Suprapubic skin (tissue), 4 donors: Measurements from ENCODE around the gene FAM151B. TPM values are rescaled to one million over a fixed set of nuclear protein-coding genes. Genes with fewer than 3 reads are reported as not detected.

ENCODE experiments used
- DNase-seq, 2 donors: peaks; one replicate each; pipeline ENCODE4 v3.0.0-alpha.2; 2019; ENCODE audit warnings: low spot score in 2 of 2
- H3K27ac ChIP-seq: fragments of 200-600 bp; sonication (generic); one replicate; pipeline ENCODE4 v1.5.1; 2019
- H3K27me3 ChIP-seq: fragments of 200-600 bp; sonication (generic); one replicate; pipeline ENCODE4 v1.5.1; 2019
- H3K36me3 ChIP-seq: fragments of 200-600 bp; sonication (generic); one replicate; pipeline ENCODE4 v1.5.1; 2019
- H3K4me1 ChIP-seq: fragments of 200-600 bp; sonication (generic); one replicate; pipeline ENCODE4 v1.5.1; 2019
- H3K4me3 ChIP-seq: fragments of 200-600 bp; sonication (generic); one replicate; pipeline ENCODE4 v1.5.1; 2019; ENCODE audit warnings: mild to moderate bottlenecking
- H3K9me3 ChIP-seq: fragments of 200-600 bp; sonication (generic); one replicate; pipeline ENCODE4 v1.5.1; 2019
- EP300 ChIP-seq: sonication (generic); formaldehyde crosslinking; IDR thresholded peaks from one replicate; pipeline ENCODE4 v1.6.1; 2017; ENCODE audit warnings: antibody characterized with exemption
- POLR2A ChIP-seq, 2 donors: fragments of 450-650 bp; IDR thresholded peaks; one replicate each; pipeline ENCODE4 v1.6.1; 2017; ENCODE audit warnings: antibody characterized with exemption in 2 of 2, mild to moderate bottlenecking in 2 of 2, moderate library complexity in 2 of 2
- POLR2AphosphoS5 ChIP-seq, 3 donors: sonication (generic); formaldehyde crosslinking; IDR thresholded peaks; one replicate each; pipeline ENCODE4 v1.6.1; 2017; ENCODE audit warnings: antibody characterized with exemption in 3 of 3
- WGBS: methylation state at CpG from one replicate; pipeline ENCODE4 v1.1.5; 2018; 5-methylcytosine and 5-hydroxymethylcytosine counted together
- total RNA-seq, 4 donors: library from RNA; depleted of rRNA; stranded (reverse); fragments of >200 nt; gene quantifications; one replicate each; pipeline ENCODE4 v1.1.0, GENCODE V29; 2016
- TF ChIP-seq, protein P1 (sequence below), 2 donors: fragments of 200-600 bp in 1 of 2; fragments of 450-650 bp in 1 of 2; sonication (generic) in 1 of 2; IDR thresholded peaks; one replicate each; pipeline ENCODE4 v1.5.1; 2016 to 2019; ENCODE audit warnings: antibody characterized with exemption in 2 of 2, mild to moderate bottlenecking in 1 of 2, moderate library complexity in 1 of 2

FAM151B gene
- total RNA-seq, 4 donors from 2014 or later: 0.56 to 3.3 (median 2.0) TPM

DNA sequence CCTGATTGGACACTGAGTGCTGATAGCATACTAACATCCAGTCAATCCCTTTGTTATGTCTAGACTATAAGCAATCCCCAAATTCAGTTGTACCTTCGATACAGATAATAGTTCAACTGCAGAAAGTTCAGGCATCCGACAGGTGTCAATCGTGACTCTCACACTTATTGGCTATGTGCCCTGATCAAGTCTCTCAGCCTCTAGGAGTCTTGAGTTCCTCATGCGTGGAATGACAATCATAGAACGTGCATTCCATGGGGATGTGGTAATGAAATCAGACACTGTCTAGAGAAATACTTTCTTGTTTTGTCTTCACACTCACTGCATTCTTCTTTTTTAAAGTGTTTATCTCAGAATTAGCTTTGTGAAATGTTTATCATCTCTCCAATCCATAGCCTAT is 77.4 kb downstream of the FAM151B start:
- no peaks in the 10 kb centered on the region for H3K36me3 ChIP-seq
- no peak for DNase-seq
- no peak overlapping the region for H3K27ac ChIP-seq
- 77% methylated on average over 5 of the region's 5 CpGs for WGBS
- H3K27me3 ChIP-seq: peaks cover 44% of the 10 kb centered on the region
- H3K9me3 ChIP-seq: no peaks in the 10 kb centered on the region
- peaks cover 15% of the 10 kb centered on the region for H3K4me1 ChIP-seq
- TF ChIP-seq EP300: no peak
- TF ChIP-seq, protein P1, sequence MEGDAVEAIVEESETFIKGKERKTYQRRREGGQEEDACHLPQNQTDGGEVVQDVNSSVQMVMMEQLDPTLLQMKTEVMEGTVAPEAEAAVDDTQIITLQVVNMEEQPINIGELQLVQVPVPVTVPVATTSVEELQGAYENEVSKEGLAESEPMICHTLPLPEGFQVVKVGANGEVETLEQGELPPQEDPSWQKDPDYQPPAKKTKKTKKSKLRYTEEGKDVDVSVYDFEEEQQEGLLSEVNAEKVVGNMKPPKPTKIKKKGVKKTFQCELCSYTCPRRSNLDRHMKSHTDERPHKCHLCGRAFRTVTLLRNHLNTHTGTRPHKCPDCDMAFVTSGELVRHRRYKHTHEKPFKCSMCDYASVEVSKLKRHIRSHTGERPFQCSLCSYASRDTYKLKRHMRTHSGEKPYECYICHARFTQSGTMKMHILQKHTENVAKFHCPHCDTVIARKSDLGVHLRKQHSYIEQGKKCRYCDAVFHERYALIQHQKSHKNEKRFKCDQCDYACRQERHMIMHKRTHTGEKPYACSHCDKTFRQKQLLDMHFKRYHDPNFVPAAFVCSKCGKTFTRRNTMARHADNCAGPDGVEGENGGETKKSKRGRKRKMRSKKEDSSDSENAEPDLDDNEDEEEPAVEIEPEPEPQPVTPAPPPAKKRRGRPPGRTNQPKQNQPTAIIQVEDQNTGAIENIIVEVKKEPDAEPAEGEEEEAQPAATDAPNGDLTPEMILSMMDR (IDR thresholded peaks at IDR 0.05): no peak
- no peak overlapping the region for H3K4me3 ChIP-seq

DNA sequence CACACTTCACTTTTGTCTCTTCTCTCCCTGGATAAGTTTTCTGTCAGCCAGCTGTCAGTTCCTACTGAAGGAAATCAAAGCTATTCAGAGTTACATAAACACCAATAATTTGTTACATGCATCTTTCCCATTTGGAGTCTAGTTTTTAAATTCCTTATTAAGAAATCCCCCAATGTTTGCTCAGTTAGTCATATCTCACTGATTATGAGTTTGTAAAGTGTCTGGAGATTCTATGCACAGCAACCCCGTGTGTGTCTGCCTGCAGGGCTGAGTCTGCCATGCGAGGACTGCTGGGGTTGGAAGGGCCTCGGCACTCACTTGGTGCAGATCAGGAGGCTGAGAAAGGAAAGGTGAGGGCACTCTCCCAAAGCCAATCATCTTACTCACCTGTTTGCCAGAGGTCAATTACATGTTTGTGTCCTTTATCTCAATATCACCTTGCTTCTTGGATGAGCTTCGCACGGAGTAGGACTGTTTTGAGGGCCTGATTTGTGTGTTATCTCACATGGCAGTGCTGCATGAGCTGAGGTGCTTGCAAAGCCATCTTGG is 78.9 kb downstream of the FAM151B start:
- TF ChIP-seq POLR2A (IDR thresholded peaks at IDR 0.05) (no peak), EP300 (no peak), POLR2AphosphoS5 (IDR thresholded peaks at IDR 0.05) (no peak)
- TF ChIP-seq, protein P1 (IDR thresholded peaks at IDR 0.05): no peak
- WGBS: 74% methylated on average over 5 of the region's 5 CpGs
- H3K36me3 ChIP-seq: no peaks in the 10 kb centered on the region
- H3K9me3 ChIP-seq: no peaks in the 10 kb centered on the region
- peaks cover 59% of the 10 kb centered on the region for H3K27me3 ChIP-seq
- no peak overlapping the region for H3K27ac ChIP-seq
- peaks cover 19% of the 10 kb centered on the region for H3K4me1 ChIP-seq
- DNase-seq: no peak
- no peak overlapping the region for H3K4me3 ChIP-seq

DNA sequence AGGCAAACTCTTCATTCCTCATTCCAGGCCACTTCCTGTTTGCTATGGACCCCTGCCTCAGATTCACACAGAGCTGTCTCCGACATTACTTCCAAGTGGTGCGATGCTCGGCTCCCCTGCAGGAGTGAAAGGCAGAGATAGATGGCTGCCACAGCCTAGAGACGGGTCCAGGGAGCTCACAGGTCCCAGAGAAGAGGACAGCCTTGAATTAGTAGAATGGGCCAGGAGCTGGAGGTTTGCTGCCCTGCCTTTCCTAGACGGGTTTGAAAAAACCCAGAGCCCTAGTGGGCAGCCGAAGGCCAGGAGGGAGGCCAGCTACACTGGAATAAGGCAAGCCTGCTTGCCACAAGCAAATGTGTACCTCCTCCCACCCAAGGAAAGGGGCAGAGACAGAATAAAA is 80.4 kb downstream of the FAM151B start:
- H3K4me3 ChIP-seq: no peak overlapping the region
- no peak for DNase-seq
- no peaks in the 10 kb centered on the region for H3K9me3 ChIP-seq
- WGBS: 71% methylated on average over 5 of the region's 6 CpGs
- H3K36me3 ChIP-seq: no peaks in the 10 kb centered on the region
- peaks cover 68% of the 10 kb centered on the region for H3K27me3 ChIP-seq
- no peak overlapping the region for H3K27ac ChIP-seq
- TF ChIP-seq POLR2AphosphoS5 (IDR thresholded peaks at IDR 0.05) (no peak), POLR2A (IDR thresholded peaks at IDR 0.05) (no peak), EP300 (no peak)
- TF ChIP-seq, protein P1 (IDR thresholded peaks at IDR 0.05): no peak
- H3K4me1 ChIP-seq: peaks cover 19% of the 10 kb centered on the region

DNA sequence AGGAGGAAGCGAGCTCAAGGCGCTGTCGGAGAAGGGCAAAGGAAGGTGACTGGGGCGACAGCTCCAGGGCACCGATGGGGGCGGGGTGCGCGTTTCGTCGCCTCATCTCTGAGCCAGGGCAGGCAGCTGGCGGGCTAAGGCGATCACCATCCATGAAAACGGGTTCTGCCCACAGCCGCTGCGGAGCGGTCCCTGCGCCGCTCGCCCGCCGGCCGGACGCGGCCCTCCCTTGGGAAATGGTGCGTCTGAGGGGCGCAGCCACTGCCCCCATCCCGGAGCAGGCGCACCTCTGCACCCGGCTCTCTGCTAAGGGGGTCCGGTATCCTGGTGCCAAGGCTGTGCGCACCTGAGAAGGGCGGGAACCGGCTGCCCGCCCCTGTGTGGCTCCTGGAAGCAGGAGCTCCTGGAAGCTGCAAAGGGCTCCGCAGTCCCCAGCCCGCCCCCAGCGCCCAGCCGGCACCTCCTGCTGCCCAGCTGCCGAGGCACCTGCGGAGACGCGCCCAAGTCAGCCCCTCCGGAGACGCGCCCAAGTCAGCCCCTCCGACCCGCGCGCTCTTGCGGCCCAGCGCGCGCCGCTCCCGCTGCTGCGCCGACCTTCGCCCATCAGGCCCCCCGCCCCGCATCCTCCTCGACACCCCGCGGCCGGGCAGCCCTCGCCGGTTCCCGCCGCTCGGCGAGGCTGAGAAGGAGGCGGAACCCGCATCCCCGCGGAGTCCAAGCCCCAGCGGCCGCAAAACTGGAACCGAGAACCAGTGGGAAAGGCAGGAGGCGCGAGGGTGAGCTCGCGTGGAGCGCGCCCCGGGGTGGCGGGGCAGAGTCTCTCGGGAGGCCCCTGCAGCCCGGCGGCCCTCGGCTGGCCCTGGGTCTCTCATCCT is 81.4 kb downstream of the FAM151B start:
- Histone ChIP-seq H3K4me1 (peaks cover 19% of the 10 kb centered on the region), H3K9me3 (no peaks in the 10 kb centered on the region), H3K27me3 (peaks cover 78% of the 10 kb centered on the region), H3K36me3 (no peaks in the 10 kb centered on the region), H3K4me3 (peak overlapping the region; percentile 50), H3K27ac (no peak overlapping the region)
- no peak for TF ChIP-seq EP300
- TF ChIP-seq, protein P1 (IDR thresholded peaks at IDR 0.05): no peak
- 3% methylated on average over 16 of the region's 89 CpGs for WGBS
- no peak for DNase-seq

DNA sequence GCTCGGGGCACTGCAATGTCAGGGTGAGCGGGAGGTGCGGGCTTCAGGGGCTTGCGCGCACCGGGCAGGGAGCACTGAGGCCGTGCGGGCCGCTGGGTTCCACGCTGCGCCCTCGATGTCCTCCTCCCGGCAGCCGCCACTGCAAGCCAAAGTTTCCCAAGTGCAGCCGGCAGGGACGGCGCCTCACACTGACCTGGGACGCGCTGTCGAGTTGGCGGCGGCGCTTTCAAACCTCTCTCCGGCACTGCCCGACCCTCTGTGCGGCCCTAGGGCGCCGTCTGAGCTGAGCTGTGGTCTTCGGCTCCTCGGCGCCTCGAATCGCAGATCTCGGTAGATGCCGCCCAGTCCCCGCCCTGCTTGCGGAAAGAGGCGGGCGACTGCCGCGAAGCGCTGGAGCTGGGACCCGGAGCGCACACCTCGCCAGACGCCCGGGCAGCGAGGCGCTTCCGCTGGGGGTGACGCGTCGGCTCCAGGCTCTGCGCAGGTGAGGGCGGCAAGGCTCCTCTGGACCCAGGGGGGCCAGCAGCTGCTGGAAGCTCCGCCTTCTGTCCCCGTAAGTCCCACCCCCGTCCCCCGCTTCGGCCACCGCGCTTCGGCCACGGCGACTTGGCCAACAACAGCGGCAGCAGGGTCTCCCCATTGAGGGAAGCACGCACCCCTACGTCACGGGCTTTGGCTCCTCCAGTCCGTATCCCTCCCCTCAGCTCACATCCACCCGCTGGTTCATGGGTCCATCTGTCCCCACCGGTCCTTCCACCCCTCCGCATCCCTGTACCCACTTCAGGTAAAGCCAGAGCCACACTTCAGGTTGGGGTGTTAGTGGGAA is 82.3 kb downstream of the FAM151B start, which contains the start of gene ANKRD34B:
TSS of gene ANKRD34B (minus strand) at position 320 of the 826 bp plus-strand sequence. CDS start 10,261 bp downstream, outside the sequence.
- Histone ChIP-seq H3K27ac (no peak within 1 kb of the TSS), H3K4me1 (peaks cover 19% of the 10 kb centered on the region), H3K9me3 (no peaks in the 10 kb centered on the region), H3K27me3 (peaks cover 81% of the 10 kb centered on the region), H3K36me3 (no peaks in the 10 kb centered on the region), H3K4me3 (peak within 1 kb of the TSS; percentile 50)
- DNase-seq: no peak
- TF ChIP-seq POLR2AphosphoS5 (IDR thresholded peaks at IDR 0.05) (no peak), POLR2A (IDR thresholded peaks at IDR 0.05) (no peak), EP300 (no peak)
- TF ChIP-seq, protein P1 (IDR thresholded peaks at IDR 0.05): no peak
- 11% methylated on average over 18 of the region's 73 CpGs for WGBS
